Mesenchymal stem cell (in vitro differentiated cells and primary cell): Measurements from ENCODE around the gene ACSF2.
"Not testable (repeated sequence)": the region's sequence is repeated elsewhere in the genome, so short reads cannot be mapped to it uniquely, and the experiment has no call there.

ENCODE experiments used
- DNase-seq: peaks from one replicate; pipeline ENCODE4 v3.0.0-alpha.2; 2013
- H2AFZ ChIP-seq: one replicate; pipeline ENCODE4 v1.6.1; 2013; ENCODE audit warnings: low read depth, mild to moderate bottlenecking, control low read depth, inconsistent platforms, low read length, moderate library complexity
- H2AK5ac ChIP-seq: 2 replicates; pipeline ENCODE4 v1.6.1; 2013; ENCODE audit warnings: low read length, moderate library complexity, mild to moderate bottlenecking, inconsistent platforms; ENCODE audit not compliant: severe bottlenecking
- H2BK120ac ChIP-seq: one replicate; pipeline ENCODE4 v1.6.1; 2013; ENCODE audit warnings: low read depth, mild to moderate bottlenecking, inconsistent platforms, low read length, moderate library complexity
- H2BK12ac ChIP-seq, 2 experiments: one replicate each; pipeline ENCODE4 v1.6.1; 2013; ENCODE audit warnings: inconsistent platforms in 2 of 2, low read length in 2 of 2, mild to moderate bottlenecking in 2 of 2, moderate library complexity in 2 of 2, control low read depth in 1 of 2
- H2BK15ac ChIP-seq: one replicate; pipeline ENCODE4 v1.6.1; 2013; ENCODE audit warnings: mild to moderate bottlenecking, low read depth, inconsistent platforms; ENCODE audit not compliant: poor library complexity, severe bottlenecking
- H2BK5ac ChIP-seq: 2 replicates; pipeline ENCODE4 v1.6.1; 2013; ENCODE audit warnings: low read depth, mild to moderate bottlenecking, low read length, control low read depth, inconsistent platforms; ENCODE audit not compliant: poor library complexity, severe bottlenecking
- H3K14ac ChIP-seq, 2 experiments: one replicate each; pipeline ENCODE4 v1.6.1; 2013; ENCODE audit warnings: inconsistent platforms in 2 of 2, low read length in 2 of 2, control low read depth in 1 of 2, mild to moderate bottlenecking in 1 of 2, moderate library complexity in 1 of 2
- H3K18ac ChIP-seq, 2 experiments: one replicate each; pipeline ENCODE4 v1.6.1; 2013; ENCODE audit warnings: inconsistent platforms in 2 of 2, low read length in 2 of 2, control low read depth in 1 of 2, low read depth in 1 of 2, mild to moderate bottlenecking in 1 of 2
- H3K23ac ChIP-seq, 2 experiments: one replicate each; pipeline ENCODE4 v1.6.1; 2013; ENCODE audit warnings: inconsistent platforms in 2 of 2, low read length in 2 of 2, mild to moderate bottlenecking in 2 of 2, moderate library complexity in 2 of 2, control low read depth in 1 of 2
- H3K27ac ChIP-seq: 2 replicates; pipeline ENCODE4 v1.5.1; 2013; ENCODE audit warnings: mild to moderate bottlenecking, moderate library complexity, low read length, control low read depth, inconsistent platforms; ENCODE audit not compliant: poor library complexity, severe bottlenecking
- H3K27me3 ChIP-seq, 2 experiments: 2 replicates each; pipeline versions ENCODE4 v1.6.1 to v1.7.0; 2013; ENCODE audit warnings: low read length in 2 of 2, mild to moderate bottlenecking in 2 of 2, moderate library complexity in 2 of 2, control low read depth in 1 of 2, inconsistent platforms in 1 of 2; ENCODE audit not compliant: control insufficient read depth in 1 of 2, insufficient read depth in 1 of 2
- H3K36me3 ChIP-seq, 2 experiments: 2 replicates each; pipeline versions ENCODE4 v1.6.1 to v1.7.0; 2013; ENCODE audit warnings: low read length in 2 of 2, control low read depth in 1 of 2, inconsistent platforms in 1 of 2, low read depth in 1 of 2, mild to moderate bottlenecking in 1 of 2; ENCODE audit not compliant: insufficient read depth in 2 of 2, control insufficient read depth in 1 of 2
- H3K4ac ChIP-seq, 2 experiments: one replicate each; pipeline ENCODE4 v1.6.1; 2013; ENCODE audit warnings: inconsistent platforms in 2 of 2, low read length in 2 of 2, mild to moderate bottlenecking in 2 of 2, moderate library complexity in 2 of 2, control low read depth in 1 of 2, low read depth in 1 of 2
- H3K4me1 ChIP-seq: 2 replicates; pipeline ENCODE4 v1.6.1; 2013; ENCODE audit warnings: low read depth, low read length, control low read depth; ENCODE audit not compliant: control insufficient read depth, insufficient read depth
- H3K4me2 ChIP-seq: 2 replicates; pipeline ENCODE4 v1.6.1; 2013; ENCODE audit warnings: low read length, mild to moderate bottlenecking, inconsistent platforms; ENCODE audit not compliant: poor library complexity, severe bottlenecking
- H3K4me3 ChIP-seq, 2 experiments: 2 replicates each; pipeline versions ENCODE4 v1.5.1 to v1.7.0; 2013; ENCODE audit warnings: low read length in 2 of 2, mild to moderate bottlenecking in 2 of 2, control low read depth in 1 of 2, low read depth in 1 of 2; ENCODE audit not compliant: insufficient read depth in 1 of 2
- H3K79me1 ChIP-seq: replicated peaks from 2 replicates; pipeline ENCODE4 v1.6.1; 2013; ENCODE audit warnings: mild to moderate bottlenecking, control low read depth, low read length, inconsistent platforms; ENCODE audit not compliant: poor library complexity, severe bottlenecking
- H3K9ac ChIP-seq: 2 replicates; pipeline ENCODE4 v1.7.0; 2013; ENCODE audit warnings: mild to moderate bottlenecking, low read length, moderate library complexity
- H3K9me3 ChIP-seq: 2 replicates; pipeline ENCODE4 v1.7.0; 2013; ENCODE audit warnings: mild to moderate bottlenecking, low read length; ENCODE audit not compliant: control insufficient read depth
- H4K8ac ChIP-seq: one replicate; pipeline ENCODE4 v1.6.1; 2013; ENCODE audit warnings: inconsistent platforms, mild to moderate bottlenecking, low read length, moderate library complexity
- H4K91ac ChIP-seq: one replicate; pipeline ENCODE4 v1.6.1; 2013; ENCODE audit warnings: mild to moderate bottlenecking, low read length, inconsistent platforms
- WGBS: methylation state at CpG from one replicate; pipeline ENCODE4 v1.1.7; 2013; ENCODE audit warnings: mixed read lengths; 5-methylcytosine and 5-hydroxymethylcytosine counted together

Gene ACSF2

GRCh38 chr17:50426814-50427787 is 1.1 kb downstream of the ACSF2 start:
- Histone ChIP-seq H2BK12ac (peak overlapping the region in 1 of 2 experiments; percentile 27), H2AK5ac (no peak overlapping the region), H2AFZ (peak overlapping the region; percentile 65), H3K79me1 (peaks cover 13% of the 10 kb centered on the region), H3K4me3 (peak overlapping the region; percentile 72 to 83), H3K14ac (peak overlapping the region in 1 of 2 experiments; percentile 75), H3K4ac (peak overlapping the region in 1 of 2 experiments; percentile 40), H2BK120ac (no peak overlapping the region), H3K36me3 (peaks cover 0 to 2% of the 10 kb centered on the region in 2 experiments), H3K9ac (peak overlapping the region; percentile 75), H3K4me2 (peak overlapping the region; percentile 87), H4K8ac (peak overlapping the region; percentile 56), H3K27ac (peak overlapping the region; percentile 63), H3K27me3 (no peaks in the 10 kb centered on the region), H2BK5ac (no peak overlapping the region), H3K18ac (peak overlapping the region in 1 of 2 experiments; percentile 88), H3K23ac (no peak overlapping the region), H2BK15ac (no peak overlapping the region), H3K4me1 (peaks cover 32% of the 10 kb centered on the region), H3K9me3 (no peaks in the 10 kb centered on the region), H4K91ac (no peak overlapping the region)
- 42% methylated on average over 4 of the region's 4 CpGs for WGBS
- DNase-seq = peak; percentile 76

- not testable (repeated sequence) for H4K91ac ChIP-seq, H3K27ac ChIP-seq, H2BK120ac ChIP-seq, H2AK5ac ChIP-seq, H3K23ac ChIP-seq, DNase-seq, H2BK5ac ChIP-seq, H4K8ac ChIP-seq, H3K4me3 ChIP-seq, H3K27me3 ChIP-seq, H2BK15ac ChIP-seq, H3K4ac ChIP-seq, H2AFZ ChIP-seq, H3K4me2 ChIP-seq, H2BK12ac ChIP-seq, H3K9ac ChIP-seq, H3K9me3 ChIP-seq, H3K36me3 ChIP-seq, H3K14ac ChIP-seq, H3K18ac ChIP-seq
- H3K79me1 ChIP-seq = peaks cover 13% of the 10 kb centered on the region
- 100% methylated on average over 6 of the region's 6 CpGs for WGBS
- H3K4me1 ChIP-seq = peaks cover 35% of the 10 kb centered on the region
Measured at GRCh38 chr17:50428126-50428525, 2.1 kb downstream of the ACSF2 start.

- no peak overlapping the region for H3K4me2 ChIP-seq
- no peak for DNase-seq
- no peak overlapping the region for H4K91ac ChIP-seq
- H3K9me3 ChIP-seq = no peaks in the 10 kb centered on the region
- peaks cover 0 to 2% of the 10 kb centered on the region in 2 experiments for H3K36me3 ChIP-seq
- H2AK5ac ChIP-seq = no peak overlapping the region
- H3K27ac ChIP-seq = no peak overlapping the region
- peaks cover 32% of the 10 kb centered on the region for H3K4me1 ChIP-seq
- no peak overlapping the region for H3K23ac ChIP-seq
- H2BK12ac ChIP-seq = no peak overlapping the region
- no peak overlapping the region for H3K14ac ChIP-seq
- H3K27me3 ChIP-seq = no peaks in the 10 kb centered on the region
- H3K18ac ChIP-seq = no peak overlapping the region
- H3K9ac ChIP-seq = no peak overlapping the region
- WGBS = 74% methylated on average over 3 of the region's 7 CpGs
- H3K4ac ChIP-seq = no peak overlapping the region
- no peak overlapping the region for H4K8ac ChIP-seq
- no peak overlapping the region for H2BK120ac ChIP-seq
- H2BK5ac ChIP-seq = no peak overlapping the region
- no peak overlapping the region for H2AFZ ChIP-seq
- H2BK15ac ChIP-seq = no peak overlapping the region
- H3K4me3 ChIP-seq = no peak overlapping the region
- H3K79me1 ChIP-seq = peaks cover 19% of the 10 kb centered on the region
Measured at GRCh38 chr17:50428831-50429424, 2.9 kb downstream of the ACSF2 start.

GRCh38 chr17:50429793-50430192 is 3.8 kb downstream of the ACSF2 start:
- Histone ChIP-seq H2BK12ac (no peak overlapping the region), H3K9ac (no peak overlapping the region), H3K4ac (no peak overlapping the region), H3K9me3 (no peaks in the 10 kb centered on the region), H3K27ac (no peak overlapping the region), H4K91ac (no peak overlapping the region), H2AK5ac (peak overlapping the region; percentile 59), H3K4me2 (no peak overlapping the region), H2BK120ac (no peak overlapping the region), H2AFZ (no peak overlapping the region), H3K14ac (no peak overlapping the region), H3K4me1 (peaks cover 25% of the 10 kb centered on the region), H3K27me3 (no peaks in the 10 kb centered on the region), H3K79me1 (peaks cover 19% of the 10 kb centered on the region), H4K8ac (no peak overlapping the region), H3K4me3 (no peak overlapping the region), H3K36me3 (peaks cover 0 to 2% of the 10 kb centered on the region in 2 experiments), H3K23ac (no peak overlapping the region), H2BK15ac (no peak overlapping the region), H3K18ac (no peak overlapping the region), H2BK5ac (no peak overlapping the region)
- DNase-seq = no peak
- WGBS = no CpG with 5 or more reads among the region's 4 CpGs
